GM21390 (cell line): ENCODE measurements around the gene TXK.
"Not testable (repeated sequence)": the region's sequence is repeated elsewhere in the genome, so short reads cannot be mapped to it uniquely, and the experiment has no call there.

Experiments
- ATAC-seq: cut with Tn5 transposase; IDR thresholded peaks from one replicate; pipeline ENCODE4 v1.9.1; 2021; ENCODE audit not compliant: unreplicated experiment

Gene TXK

DNA sequence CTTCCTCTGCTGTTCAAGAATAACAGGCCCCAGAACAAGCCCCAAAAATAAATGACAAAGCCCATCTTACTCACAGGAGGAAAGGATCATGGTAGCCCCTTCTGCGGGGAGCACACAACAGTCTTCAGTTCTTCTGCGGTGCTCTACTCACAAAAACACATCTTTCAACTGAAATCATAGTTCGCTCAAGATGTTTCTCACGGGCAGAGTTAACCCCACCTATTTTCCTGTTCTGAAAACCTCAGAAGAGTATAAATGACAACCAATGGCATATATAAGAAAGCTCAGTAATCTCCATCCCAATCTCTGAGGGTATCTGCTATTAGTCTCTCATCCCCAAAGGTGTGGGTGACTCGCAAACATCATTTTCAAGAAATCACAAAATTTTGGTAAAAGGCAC, at the start of gene TXK:
Gene TXK, minus strand, starts transcription at position 170 of the 400 bp plus-strand sequence. Its CDS starts 80 bp downstream, at position 90.
- ATAC-seq: no peak

DNA sequence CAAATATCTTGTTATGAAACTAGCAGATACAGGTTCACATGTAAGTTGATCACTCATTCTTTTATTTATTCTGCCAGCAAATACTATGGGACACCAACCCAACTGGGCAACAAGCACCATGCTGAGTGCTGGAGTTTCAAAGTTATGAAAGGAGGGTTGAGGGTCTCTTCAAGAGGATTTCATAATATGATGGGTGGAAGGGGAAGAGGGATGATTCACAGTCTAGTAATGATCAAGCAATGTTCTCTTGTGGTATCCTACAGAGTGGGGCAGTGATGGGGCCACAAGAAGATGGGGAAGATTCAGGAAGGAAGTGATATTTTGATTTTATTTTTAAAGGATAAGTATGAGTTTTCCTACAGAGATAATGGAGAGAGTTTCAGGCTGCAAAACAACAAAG, 46.2 kb upstream of the TXK start:
- ATAC-seq: no peak

DNA sequence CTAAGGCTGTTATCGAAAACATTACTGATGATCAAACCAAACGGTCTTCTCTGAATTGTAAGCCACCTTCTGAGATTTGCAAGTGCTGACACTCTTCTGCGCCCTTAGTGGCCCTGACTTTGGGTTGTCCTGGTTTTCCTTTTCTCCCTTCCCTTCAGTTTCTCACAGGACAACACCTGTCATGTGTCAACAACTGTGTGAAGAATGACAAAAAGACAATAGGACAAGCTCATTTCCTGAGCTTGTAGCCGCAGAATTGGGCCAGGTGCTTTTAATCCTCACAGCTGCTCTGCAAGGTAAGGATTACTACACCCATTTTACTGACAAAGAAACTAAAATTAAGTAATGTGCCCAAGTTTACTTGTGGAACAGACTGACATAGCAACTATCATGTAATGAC, 44.9 kb upstream of the TXK start:
- no peak for ATAC-seq

DNA sequence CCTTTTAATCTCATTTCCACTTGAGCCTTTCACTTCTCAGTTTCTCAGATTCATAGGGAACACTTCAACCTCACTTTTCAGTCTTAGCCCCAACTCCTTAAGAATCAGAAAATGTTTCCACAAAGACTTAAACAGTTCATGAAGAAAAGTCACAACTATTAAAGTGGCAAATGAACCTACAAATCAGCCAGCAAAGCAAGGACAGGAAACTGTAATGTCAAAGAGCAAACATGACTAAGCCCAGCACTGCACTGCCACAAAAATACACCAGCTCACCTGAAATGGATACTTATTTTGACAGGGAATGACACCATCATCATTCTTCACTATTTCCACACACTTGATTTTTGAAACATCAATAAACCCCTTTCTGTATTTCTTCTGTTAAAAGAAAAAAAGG, 41.8 kb upstream of the TXK start:
- no peak for ATAC-seq

DNA sequence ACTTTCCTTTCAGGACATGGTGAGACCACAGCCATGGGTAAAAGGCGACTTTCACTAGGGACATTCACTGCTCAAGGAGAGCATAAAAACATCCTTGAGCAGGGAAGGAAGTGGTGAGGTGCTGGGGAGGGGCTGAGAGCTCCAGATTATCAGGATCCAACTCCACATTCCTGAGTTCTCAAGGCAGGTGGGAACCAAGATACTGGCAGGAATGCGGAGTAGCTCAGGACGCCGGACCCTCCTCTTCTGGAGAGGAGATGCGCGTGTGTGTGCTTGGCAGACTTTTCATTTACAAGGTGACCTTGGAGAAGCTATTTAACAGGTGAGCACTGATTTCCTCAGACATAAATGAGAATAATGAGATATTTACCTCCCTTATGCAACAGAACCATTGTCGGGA, 41.3 kb upstream of the TXK start:
- ATAC-seq: no peak

DNA sequence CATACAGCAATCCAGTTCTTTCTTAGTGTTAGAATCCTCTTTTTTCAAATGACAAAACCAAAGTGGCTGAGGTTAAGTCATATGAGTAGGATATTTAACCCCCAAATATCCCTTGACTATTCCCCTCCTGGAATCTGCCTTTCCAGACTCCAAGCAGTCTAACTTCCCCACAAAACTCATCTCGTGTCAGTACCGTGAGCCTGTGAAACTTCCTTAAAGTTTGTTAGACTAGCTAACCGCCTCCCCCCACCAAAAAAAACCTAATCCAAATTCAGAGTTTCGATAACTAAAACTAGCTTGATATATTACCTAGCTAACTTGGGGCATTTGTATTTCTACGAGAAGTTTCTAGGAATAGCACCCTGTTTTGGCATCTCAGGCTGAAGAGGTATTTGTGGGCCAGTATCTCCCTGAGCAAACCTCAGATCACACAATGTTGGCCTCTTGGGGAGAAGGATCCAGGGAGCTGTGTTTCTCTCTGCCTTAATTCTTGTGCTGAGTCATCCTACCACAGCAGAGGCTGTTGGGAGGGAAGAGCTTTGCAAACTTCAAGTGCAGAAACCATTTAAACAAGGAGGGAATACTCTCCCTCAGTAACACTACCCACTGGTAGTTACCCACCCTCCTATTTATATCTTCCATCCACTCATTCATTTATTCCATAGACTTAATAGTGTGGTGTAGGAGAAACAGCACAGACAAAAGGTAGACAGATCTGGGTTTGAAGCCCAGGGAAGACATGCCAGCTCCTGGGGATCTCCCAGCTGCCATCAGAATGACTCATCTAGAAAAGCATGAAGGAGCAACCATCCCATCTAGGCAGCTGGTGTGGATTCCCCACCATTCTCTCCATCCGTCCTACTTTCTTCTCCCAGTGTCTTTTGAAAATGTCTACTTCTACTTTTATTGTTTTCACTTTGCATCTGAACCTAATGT, 39.3 kb upstream of the TXK start:
- ATAC-seq: peak; percentile 63

DNA sequence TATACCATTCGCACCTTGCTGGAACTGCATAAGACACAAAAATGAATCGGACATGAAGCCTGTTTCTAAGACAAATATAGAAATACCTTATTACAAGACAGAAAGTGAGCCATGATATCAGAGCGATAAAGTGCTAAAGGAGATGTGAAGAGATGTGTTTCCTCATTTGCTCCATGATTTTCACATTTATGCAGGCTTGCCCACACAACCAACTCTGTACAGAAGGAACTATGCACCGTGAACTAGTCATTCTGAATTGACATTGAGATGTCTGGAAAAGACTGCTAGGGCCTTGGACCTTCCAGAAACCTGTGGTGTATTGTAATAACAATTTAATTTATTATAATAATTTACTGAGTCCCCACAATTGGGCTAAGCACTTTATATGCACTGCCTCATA, 38.6 kb upstream of the TXK start:
- no peak for ATAC-seq

DNA sequence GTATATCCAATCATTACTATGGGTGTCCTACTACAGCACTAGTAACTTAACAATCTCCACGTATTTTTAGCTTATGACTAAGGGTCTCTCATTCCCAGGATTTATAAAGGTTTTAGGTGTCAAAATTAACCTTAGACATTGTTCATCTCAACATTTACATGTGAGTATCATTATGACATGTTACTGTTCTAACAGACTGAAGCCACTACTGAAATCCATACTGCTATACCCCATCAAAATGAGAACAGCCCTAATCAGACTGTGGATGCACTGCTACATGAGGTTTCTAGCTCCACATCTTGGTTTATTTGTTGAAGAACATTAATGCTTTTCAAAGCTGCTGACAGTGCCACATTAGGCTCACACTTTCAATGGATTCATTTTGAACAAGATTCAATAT, 35.6 kb upstream of the TXK start:
- ATAC-seq: no peak

DNA sequence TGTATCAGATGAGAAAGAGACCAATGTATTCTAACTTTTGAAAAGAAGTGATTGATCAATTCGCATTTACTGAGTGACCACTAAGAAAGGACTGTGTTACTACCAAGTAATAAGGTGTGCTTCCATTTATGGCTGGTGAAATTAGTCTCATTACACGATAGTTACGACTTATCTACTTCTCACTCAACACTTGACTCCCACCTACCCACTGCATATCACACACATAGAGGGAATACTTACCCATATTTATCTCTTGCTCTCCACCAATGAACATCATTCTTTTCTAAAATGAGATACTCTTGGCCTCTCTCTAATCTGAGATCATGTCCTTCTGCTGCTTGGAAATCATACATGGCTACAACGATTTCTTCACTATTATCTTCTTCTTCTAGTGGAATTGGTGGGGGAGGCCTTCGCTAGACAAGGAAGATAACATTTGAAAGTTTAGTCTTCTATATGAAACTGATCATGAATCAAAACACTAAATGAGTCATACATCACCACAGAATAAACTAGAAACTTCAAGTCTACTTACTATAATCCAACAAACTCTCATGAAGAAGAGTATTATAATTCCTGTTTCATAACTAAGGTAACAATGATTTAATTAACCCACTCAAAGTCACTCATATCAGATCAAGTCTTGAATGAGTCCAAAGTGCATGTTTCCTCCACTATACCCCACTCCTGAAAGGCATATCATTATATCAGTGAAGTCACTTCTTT, 33.7 kb upstream of the TXK start:
- ATAC-seq: peak; percentile 49

DNA sequence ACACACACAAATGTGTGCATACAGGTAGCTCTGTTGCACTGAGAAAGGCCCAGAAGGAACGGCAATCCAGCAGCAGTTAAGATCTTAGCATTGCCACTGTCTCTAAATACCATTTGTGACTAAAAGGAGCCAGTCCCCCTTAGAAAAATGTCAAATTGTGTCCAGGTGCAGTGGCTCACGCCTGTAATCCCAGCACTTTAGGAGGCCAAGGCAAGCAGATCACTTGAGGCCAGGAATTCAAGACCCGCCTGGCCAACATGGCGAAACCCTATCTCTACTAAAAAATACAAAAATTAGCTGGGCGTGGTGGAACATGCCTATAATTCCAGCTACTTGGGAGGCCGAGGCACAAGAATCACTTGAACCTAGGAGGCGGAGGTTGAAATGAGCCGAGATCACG, 30.5 kb upstream of the TXK start:
- ATAC-seq: not testable (repeated sequence)

DNA sequence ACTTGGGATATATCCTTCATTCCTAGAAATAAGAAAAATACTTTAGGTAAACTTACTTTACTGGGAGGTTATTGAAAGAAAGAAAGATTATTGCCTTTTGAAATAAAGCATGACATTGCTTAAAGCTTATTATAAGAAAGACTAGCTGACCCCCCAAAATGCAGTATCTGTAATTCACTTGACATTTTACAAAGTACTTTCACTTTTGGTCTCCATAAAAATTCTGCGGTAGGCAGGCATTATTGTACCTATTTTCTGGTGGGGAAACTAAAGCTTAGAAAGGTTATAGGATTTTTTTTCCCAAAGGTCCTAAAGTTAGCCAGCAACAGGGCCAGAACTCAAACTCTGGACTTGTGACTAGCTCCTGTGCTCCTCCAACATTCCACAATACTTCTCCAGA, 29.7 kb upstream of the TXK start:
- no peak for ATAC-seq

DNA sequence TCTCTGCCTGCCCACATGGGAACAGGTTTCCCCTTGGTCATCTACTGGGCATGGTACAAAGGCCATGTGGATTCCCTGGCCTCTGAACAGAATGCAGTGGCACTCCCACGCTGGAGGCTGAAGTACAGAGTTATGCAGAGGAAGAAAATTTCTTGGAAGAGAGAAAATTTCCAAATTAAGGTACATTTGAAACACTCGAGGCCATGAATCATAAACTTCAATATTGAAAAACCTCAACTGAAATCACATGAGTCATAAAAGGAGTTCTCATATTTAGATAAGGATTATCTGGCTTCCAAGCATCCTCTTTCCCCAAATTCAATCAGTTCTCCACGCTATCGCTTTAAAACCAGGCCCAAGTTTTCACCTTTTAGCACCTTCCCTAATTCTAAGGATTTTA, 28.1 kb upstream of the TXK start:
- no peak for ATAC-seq

DNA sequence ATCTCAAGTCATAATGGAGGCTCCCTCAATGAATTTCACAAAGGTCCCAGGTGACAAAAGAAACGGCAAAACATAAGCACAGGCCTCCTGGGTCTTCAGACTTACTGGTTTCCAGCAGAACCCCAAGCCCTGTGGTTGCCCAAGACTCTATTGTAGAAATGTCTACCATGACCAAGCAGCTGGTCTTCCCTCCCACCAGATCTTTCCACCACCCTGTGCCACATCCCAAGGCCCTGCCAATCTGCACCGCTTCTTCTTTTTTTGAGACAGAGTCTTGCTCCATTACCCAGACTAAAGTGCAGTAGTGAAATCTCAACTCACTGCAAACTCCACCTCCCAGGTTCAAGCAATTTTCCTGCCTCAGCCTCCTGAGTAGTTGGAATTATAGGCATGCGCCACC, 23.2 kb upstream of the TXK start:
- no peak for ATAC-seq

DNA sequence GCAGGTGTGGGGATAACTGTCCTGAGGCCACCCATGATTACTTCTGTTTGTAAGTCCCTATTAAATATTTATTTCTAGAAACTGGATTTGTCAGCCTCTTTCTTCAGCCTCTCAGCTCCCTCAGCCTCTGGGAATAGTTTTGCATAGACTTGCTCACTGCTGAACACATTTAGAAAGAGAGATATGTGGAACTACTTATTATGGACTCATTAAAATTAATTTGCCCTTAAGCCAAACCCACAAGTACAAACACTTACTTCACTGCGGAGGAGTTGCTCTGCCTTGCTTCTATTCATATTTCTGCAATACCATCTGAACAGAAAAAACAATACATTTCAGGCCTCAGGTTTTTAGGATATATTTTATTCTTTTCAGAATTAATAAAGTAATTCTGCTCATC, 22.4 kb upstream of the TXK start:
- ATAC-seq: no peak

DNA sequence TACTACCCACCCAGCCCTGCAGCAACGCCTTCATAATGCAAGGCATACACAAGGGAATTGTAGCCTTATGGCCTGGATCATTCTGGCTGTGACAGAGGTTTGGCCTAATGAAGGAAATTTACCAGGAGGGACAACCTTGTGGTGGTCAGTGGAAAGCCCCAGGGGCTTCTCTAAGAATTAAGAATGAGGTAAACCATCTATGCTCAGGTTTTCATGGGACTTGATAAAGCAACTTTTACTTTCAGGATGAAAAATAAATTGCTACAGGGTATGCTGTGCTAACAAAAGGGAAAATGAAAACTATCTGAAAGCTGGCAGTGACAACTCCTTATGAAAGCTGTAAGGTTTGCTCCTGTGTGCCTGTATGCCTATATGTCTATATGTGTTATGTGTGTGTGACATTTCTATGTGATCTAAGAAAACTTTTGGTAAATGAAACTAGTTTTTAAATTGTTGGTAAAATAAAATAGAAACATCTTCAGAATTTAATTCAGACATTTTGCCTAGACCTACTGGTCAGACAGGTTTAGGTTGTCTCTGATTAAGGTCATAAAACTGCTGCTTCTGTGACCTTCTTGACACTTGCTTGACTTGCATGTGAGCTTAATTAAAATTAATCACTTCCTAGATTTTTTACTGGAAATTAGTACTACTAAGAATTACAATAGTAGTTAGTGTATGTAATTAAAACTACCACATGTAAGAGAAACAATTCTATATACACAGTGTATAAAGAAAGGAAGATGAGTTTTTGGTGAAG, 19.9 kb upstream of the TXK start:
- peak; percentile 62 for ATAC-seq

DNA sequence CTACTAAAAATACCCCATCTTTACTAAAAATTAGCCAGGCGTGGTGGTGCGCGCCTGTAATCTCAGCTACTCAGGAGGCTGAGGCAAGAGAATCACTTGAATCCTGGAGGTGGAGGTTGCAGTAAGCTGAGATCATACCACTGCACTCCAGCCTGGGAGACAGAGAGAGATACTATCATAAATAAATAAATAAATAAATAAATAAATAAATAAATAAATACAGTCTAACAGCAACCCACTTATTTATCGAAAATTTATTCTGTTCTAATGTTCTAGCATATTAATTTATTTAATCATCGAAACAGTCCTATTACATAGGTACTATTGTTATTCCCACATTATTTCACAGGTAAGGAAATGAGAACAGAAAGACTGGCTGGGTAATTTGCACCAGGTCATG, 18.2 kb upstream of the TXK start:
- no peak for ATAC-seq

DNA sequence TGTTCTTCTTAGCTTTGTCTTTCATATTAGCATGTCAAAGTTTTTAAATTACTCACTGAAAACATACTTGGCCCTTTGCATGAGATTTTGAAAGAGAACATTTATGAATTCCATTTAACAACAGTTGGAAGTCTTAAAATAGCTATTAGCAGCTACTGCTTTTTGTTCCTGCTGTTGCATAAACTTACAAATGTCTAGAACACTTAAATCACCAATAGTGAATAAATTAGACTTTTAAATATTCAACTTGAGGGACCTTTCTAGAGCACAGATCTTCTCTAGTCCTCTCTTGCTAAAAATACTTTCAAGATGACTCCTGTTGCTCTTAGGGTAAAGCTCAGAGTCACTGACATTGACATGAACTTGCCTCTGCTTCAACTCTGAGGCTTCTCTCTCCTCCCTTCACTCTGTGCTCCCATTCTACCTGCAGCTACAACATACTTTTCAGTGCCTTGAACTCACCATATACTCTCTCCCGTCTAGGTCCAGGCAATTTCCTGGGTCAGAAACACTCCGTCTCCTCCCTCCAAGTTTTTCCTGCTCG, 15.8 kb upstream of the TXK start:
- no peak for ATAC-seq

DNA sequence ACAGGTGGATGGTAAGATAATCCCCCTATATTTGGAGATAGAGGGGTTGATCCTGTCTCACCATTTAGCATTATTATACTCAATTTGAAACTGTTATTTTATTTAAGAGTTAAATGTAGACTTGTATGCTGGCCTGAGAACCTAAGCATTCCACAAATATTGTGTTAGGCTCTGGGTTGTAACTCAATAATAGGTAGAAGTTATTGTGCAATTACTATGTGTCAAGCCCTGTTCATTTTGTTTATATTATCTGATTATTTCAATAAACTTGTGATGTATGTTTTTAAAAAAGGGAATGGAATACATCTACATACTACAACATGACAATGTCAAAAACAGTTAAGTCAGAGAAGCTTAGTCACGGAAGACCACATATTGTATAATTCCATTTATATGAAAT, 13.6 kb upstream of the TXK start:
- no peak for ATAC-seq

DNA sequence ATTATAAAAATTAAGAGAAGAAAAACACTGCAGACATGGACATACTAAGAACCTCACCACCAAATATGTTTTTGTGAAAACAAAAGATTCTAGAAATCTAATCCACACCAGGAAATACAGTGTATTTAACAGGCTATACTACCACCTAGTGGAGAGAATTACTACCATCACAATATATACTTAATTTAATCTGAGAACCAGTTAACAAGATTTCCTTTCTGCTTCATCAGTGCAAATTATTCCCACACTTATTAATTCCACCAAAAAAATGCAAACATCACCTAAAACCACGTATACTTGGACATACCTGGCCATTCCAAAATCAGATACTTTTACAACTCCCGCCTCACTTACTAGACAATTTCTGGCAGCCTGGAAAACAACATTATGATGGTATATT, 7.0 kb upstream of the TXK start:
- no peak for ATAC-seq

DNA sequence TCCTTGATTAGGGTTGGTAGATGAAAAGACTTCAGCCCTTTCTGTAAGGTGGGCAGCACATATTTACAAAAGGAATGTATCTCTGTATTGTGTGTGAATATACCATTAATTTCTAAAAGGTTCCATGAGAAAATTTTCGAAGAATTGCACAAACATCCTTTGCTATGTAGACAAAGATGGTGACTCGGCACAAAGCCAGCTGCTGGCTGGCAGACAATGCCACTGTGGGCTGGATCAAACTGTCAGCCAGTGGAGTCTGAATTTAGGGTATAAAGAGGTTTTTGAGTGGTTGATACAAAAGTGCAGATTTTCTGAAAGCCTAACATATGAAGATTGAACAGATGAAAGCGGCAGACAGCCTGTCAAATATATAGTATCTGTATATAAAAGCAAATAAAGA, 5.6 kb upstream of the TXK start:
- no peak for ATAC-seq

DNA sequence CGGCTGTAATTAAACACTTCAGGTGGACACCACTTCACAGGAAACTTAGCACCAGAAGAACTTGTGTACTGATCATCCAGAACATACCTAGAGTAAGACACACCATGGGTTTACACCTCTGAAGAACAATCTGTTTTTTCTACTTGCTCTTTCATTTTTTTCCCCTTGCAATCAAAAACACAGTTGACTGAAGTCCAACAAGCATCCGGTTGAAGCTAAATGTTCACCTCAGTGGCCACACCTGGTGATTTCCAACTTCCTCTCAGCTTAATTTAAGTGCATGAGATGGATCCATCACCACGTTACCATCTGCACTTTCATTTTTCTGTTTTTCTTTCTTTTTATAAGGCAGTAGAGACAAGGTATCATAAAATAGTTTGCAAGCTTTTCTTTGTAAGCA, 4.9 kb upstream of the TXK start:
- peak; percentile 86 for ATAC-seq
